Brain pericyte (primary cell): Measurements from ENCODE around the gene ACTMAP.
"Not testable (repeated sequence)": the region's sequence is repeated elsewhere in the genome, so short reads cannot be mapped to it uniquely, and the experiment has no call there.

Source experiments
- DNase-seq: peaks from one replicate; pipeline ENCODE4 v3.0.0-alpha.2; 2012; ENCODE audit warnings: low read depth, low spot score

The ACTMAP gene

DNA sequence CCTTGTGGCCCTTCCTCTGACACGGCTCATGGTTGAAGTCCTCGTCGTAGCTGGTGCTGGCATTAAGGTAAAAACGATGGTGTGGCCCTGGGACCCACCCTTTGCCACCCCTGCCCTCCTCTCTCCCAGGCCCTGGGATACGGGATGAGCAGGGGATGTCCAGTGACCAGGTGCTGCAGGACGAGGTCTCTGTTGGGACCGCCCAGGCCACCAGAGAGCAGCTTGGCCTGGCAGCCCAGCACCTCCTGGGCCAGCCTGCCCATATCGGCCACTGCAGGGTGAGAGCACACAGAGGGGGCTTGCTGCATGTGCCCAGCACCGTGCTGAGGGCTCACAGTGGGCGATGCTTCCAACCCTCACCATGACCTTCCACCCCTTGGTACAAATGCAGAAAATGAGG is 6.4 kb downstream of the ACTMAP start:
- no peak for DNase-seq

GRCh38 chr19:40742886-40743285 is 7.4 kb downstream of the ACTMAP start:
- DNase-seq: no peak

GRCh38 chr19:40742477-40742876 is 7.8 kb downstream of the ACTMAP start:
- no peak for DNase-seq

DNA sequence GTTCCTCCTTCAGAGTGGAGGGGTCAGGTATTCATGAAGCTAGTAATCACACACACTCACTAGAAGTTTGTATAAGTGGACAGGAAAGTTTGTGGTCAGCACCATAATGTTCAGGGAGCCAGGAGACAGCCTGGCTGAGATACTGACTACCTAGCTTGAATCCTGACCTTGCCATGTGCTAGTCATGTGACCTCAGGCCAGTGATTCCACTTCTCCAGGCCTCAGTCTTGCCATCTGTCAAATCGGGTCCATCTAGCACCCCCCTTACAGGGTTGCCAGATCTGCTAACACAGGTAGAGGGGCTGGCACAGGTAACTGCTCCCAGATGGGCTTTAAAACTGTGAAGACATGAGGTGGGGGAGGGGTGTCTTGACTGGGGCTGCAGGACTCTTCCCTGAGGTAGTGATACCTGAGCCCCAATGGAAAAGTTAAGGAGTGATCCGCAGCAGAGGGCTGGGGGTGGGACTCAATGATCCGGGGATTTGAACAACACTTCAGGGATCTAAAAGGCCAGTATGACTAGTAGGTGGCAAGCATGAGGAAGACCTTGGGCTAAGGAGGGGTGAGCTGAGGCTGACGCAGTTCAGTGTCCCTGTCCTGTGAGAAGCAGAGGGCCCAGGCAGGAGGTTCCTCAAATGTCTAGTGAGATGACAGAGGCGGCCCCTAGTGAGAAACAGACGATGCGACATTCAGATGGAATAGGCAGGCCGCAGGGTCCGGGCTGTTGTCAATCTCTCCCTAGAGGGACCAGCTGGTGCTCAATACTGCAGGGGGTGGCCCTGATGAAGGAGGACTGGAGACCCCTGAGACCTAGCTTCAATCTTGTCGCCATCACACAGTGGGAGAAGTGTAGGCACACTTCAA is 8.5 kb downstream of the ACTMAP start:
- no peak for DNase-seq

- DNase-seq: no peak
These were observed 9.5 kb downstream of the ACTMAP start for GRCh38 chr19:40740747-40741146.

GRCh38 chr19:40739871-40740703 is 10.2 kb downstream of the ACTMAP start:
- DNase-seq: no peak

- no peak for DNase-seq
These were observed 11.0 kb downstream of the ACTMAP start for GRCh38 chr19:40739030-40739839.

- no peak for DNase-seq
These were observed 13.1 kb downstream of the ACTMAP start for GRCh38 chr19:40737102-40737644.

DNA sequence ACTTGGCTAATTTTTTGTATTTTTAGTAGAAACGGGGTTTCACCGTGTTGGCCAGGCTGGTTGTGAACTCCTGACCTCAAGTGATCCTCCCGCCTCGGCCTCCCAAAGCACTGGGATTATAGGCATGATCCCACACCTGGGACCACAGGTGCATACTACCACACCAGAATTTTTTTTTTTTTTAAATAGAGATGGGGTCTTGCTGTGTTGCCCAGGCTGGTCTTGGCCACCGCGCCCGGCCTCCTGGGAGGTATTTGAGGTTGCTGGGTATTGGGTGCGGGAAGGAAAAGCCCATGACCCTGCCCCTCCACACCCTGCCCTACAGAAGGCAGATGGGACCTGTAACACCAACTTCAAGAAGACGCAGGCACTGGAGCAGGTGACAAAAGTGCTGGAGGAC is 13.6 kb downstream of the ACTMAP start:
- no peak for DNase-seq

- no peak for DNase-seq
These were observed 15.1 kb downstream of the ACTMAP start for GRCh38 chr19:40735013-40735771.

- DNase-seq: no peak
These were observed 17.1 kb downstream of the ACTMAP start for GRCh38 chr19:40733149-40733548.

GRCh38 chr19:40732304-40732703 is 18.0 kb downstream of the ACTMAP start:
- DNase-seq: not testable (repeated sequence)

DNA sequence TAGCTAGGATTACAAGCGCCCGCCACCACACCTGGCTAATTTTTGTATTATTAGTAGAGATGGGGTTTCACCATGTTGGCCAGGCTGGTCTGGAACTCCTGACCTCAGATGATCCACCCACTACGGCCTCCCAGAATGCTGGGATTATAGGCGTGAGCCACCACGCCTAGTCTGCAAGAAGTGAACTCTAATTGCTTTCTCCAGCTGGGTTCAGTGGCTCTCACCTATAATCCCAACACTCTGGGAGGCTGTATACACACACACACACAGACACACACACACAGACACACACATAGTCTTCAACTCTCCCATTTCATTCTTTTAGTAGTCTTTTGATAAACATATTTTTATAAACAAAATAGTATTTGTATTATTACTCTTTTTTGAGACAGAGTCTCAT is 20.2 kb downstream of the ACTMAP start:
- not testable (repeated sequence) for DNase-seq

DNA sequence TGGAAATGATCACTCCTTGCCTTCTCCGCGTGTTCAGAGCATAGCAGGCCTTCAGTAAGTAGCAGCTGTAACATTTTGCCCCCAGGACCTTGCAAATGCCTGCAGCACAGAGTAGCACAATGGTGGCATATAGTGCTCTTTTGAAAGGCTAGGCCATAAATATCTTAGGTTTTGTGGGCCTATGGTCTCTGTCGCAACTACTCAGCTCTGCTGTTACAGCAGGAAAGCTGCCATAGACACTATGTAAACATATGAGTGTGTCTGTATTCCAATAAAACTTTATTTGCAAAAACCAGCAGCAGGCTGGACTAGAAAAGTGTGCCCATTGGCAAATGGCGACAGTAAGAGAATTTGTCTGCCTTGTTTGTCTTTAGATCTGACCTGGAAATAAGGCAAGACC is 24.0 kb downstream of the ACTMAP start:
- DNase-seq: no peak

DNA sequence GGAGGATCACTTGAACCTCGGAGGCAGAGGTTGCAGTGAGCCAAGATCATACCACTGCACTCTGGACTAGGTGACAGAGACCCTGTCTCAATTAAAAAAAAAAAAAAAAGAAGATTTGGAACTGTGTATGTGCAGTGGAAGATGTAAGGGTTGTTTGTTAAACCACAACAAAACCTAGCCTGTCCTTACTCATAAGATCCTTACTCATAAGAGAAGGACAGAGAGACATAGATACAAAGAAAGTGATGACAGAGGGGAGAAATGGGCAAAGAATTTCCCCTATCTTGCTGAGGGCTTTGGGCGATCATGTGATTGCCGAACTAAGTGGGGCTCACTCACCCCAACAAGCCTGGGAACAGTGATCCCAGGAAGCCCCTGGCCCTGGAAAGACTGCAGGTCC is 25.4 kb downstream of the ACTMAP start:
- DNase-seq: no peak

- no peak for DNase-seq
These were observed 26.0 kb downstream of the ACTMAP start for GRCh38 chr19:40724315-40724714.

- no peak for DNase-seq
These were observed 26.5 kb downstream of the ACTMAP start for GRCh38 chr19:40723661-40724254.

GRCh38 chr19:40721936-40722661 is 28.2 kb downstream of the ACTMAP start:
- no peak for DNase-seq

- DNase-seq: no peak
These were observed 29.2 kb downstream of the ACTMAP start for GRCh38 chr19:40721140-40721486.

- DNase-seq: no peak
These were observed 30.8 kb downstream of the ACTMAP start for GRCh38 chr19:40719414-40719894.
